ENCODE results near the gene ADGRV1. TPM values are rescaled to one million over a fixed set of nuclear protein-coding genes. Genes with fewer than 3 reads are reported as not detected.
"Not testable (repeated sequence)": the region's sequence is repeated elsewhere in the genome, so short reads cannot be mapped to it uniquely, and the experiment has no call there.

The ADGRV1 gene
- total RNA-seq, 1 experiment from 2014 or later, result 6.8 TPM

DNA sequence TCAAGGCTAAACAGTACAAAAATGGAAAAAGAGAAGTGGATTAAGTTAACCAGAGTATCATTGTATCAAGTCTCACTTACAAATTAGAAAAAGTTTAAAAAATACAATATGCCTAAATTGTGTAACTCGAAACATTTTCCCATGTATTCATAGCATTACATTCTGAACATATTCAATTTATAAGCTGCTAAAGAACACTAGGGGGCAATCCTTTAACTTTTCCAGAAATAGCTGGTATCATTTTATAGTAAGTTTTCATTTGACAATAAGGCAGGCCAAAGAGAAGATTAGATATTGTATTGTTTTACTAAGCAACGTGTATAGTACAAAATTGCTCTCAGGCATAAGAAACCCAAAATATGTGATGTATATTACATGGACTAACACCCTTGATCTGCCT is 234.6 kb downstream of the ADGRV1 start:
- no peak overlapping the region for H3K4me3 ChIP-seq (ENCODE audit: low read depth, low read length, poor library complexity, severe bottlenecking)
- POLR2A ChIA-PET (ENCODE audit: low non-redundant PET), result no interaction called here
- H3K9me3 ChIP-seq (ENCODE audit: low read depth, low read length, poor library complexity, severe bottlenecking), result no peaks in the 10 kb centered on the region
- intact Hi-C loops (cut with micrococcal nuclease; ENCODE audit: unreplicated experiment), result no loop called here
- no peak for DNase-seq (ENCODE audit: low spot score)
- no peaks in the 10 kb centered on the region for H3K4me1 ChIP-seq (ENCODE audit: insufficient read depth, low read length, poor library complexity, severe bottlenecking)
- H3K27ac ChIP-seq (ENCODE audit: low read depth, low read length, poor library complexity, severe bottlenecking), result no peak overlapping the region
- no peaks in the 10 kb centered on the region for H3K27me3 ChIP-seq (replicated peaks; ENCODE audit: insufficient read depth, low read depth, low read length, poor library complexity)
- no peaks in the 10 kb centered on the region for H3K36me3 ChIP-seq (ENCODE audit: insufficient read depth, low read length, poor library complexity, severe bottlenecking)
- TF ChIP-seq EZH2 (IDR thresholded peaks at IDR 0.05; ENCODE audit: borderline replicate concordance, low read depth, low read length, poor library complexity, severe bottlenecking) (no peak), CTCF (conservative IDR thresholded peaks at IDR 0.05; ENCODE audit: low read depth, low read length) (peak; percentile 47)
- CTCF ChIA-PET, result interaction anchor here (1.0 to 1.8 kb wide), 2 partner anchors 9 to 627 kb away, joined by 7 to 11 read pairs; no protein-coding TSS in a partner anchor
- BruUV-seq (replicated peaks), result no TSS peak

- BruUV-seq (replicated peaks); DNase-seq (ENCODE audit: low spot score); H3K27ac ChIP-seq (ENCODE audit: low read depth, low read length, poor library complexity, severe bottlenecking); CTCF ChIA-PET; H3K36me3 ChIP-seq (ENCODE audit: insufficient read depth, low read length, poor library complexity, severe bottlenecking); H3K4me1 ChIP-seq (ENCODE audit: insufficient read depth, low read length, poor library complexity, severe bottlenecking); H3K9me3 ChIP-seq (ENCODE audit: low read depth, low read length, poor library complexity, severe bottlenecking); H3K27me3 ChIP-seq (replicated peaks; ENCODE audit: insufficient read depth, low read depth, low read length, poor library complexity); H3K4me3 ChIP-seq (ENCODE audit: low read depth, low read length, poor library complexity, severe bottlenecking); intact Hi-C loops (cut with micrococcal nuclease; ENCODE audit: unreplicated experiment); POLR2A ChIA-PET (ENCODE audit: low non-redundant PET): not testable (repeated sequence)
Observed at GRCh38 chr5:90796919-90797318, 238.3 kb downstream of the ADGRV1 start.

DNA sequence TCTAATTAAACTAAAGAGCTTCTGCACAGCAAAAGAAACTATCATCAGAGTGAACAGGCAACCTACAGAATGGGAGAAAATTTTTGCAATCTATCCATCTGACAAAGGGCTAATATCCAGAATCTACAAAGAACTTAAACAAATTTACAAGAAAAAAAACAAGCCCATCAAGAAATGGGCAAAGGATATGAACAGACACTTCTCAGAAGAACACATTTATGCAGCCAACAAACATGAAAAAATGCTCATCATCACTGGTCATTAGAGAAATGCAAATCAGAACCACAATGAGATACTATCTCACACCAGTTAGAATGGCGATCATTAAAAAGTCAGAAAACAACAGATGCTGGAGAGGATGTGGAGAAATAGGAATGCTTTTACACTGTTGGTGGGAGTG is 241.5 kb downstream of the ADGRV1 start:
- CTCF ChIA-PET; H3K36me3 ChIP-seq (ENCODE audit: insufficient read depth, low read length, poor library complexity, severe bottlenecking); H3K27ac ChIP-seq (ENCODE audit: low read depth, low read length, poor library complexity, severe bottlenecking); H3K4me1 ChIP-seq (ENCODE audit: insufficient read depth, low read length, poor library complexity, severe bottlenecking); H3K27me3 ChIP-seq (replicated peaks; ENCODE audit: insufficient read depth, low read depth, low read length, poor library complexity); POLR2A ChIA-PET (ENCODE audit: low non-redundant PET); H3K9me3 ChIP-seq (ENCODE audit: low read depth, low read length, poor library complexity, severe bottlenecking); intact Hi-C loops (cut with micrococcal nuclease; ENCODE audit: unreplicated experiment); BruUV-seq (replicated peaks); DNase-seq (ENCODE audit: low spot score); H3K4me3 ChIP-seq (ENCODE audit: low read depth, low read length, poor library complexity, severe bottlenecking): not testable (repeated sequence)

- H3K4me1 ChIP-seq (ENCODE audit: insufficient read depth, low read length, poor library complexity, severe bottlenecking); H3K27ac ChIP-seq (ENCODE audit: low read depth, low read length, poor library complexity, severe bottlenecking); DNase-seq (ENCODE audit: low spot score); CTCF ChIA-PET; H3K4me3 ChIP-seq (ENCODE audit: low read depth, low read length, poor library complexity, severe bottlenecking); intact Hi-C loops (cut with micrococcal nuclease; ENCODE audit: unreplicated experiment); H3K27me3 ChIP-seq (replicated peaks; ENCODE audit: insufficient read depth, low read depth, low read length, poor library complexity); BruUV-seq (replicated peaks); POLR2A ChIA-PET (ENCODE audit: low non-redundant PET); H3K36me3 ChIP-seq (ENCODE audit: insufficient read depth, low read length, poor library complexity, severe bottlenecking); H3K9me3 ChIP-seq (ENCODE audit: low read depth, low read length, poor library complexity, severe bottlenecking): not testable (repeated sequence)
Observed at GRCh38 chr5:90800515-90800914, 241.9 kb downstream of the ADGRV1 start.

Data from A673 (cell line).